Tongue (tissue), 2 donors: Measurements from ENCODE around the gene BCAP31. TPM values are rescaled to one million over a fixed set of nuclear protein-coding genes. Genes with fewer than 3 reads are reported as not detected.
"Not testable (repeated sequence)": the region's sequence is repeated elsewhere in the genome, so short reads cannot be mapped to it uniquely, and the experiment has no call there.

ENCODE experiments used
- DNase-seq: peaks from one replicate; pipeline ENCODE4 v3.0.0-alpha.2; 2015
- total RNA-seq: library from RNA; depleted of rRNA; stranded (reverse); fragments of >200 nt; gene quantifications from one replicate; pipeline ENCODE4 v1.2.3, GENCODE V29; 2014

Gene BCAP31
- total RNA-seq, 1 donor from 2014 or later = 84.2 TPM

GRCh38 chrX:153762626-153763173, 38.5 kb upstream of the BCAP31 start:
- DNase-seq = no peak

- DNase-seq = no peak
Observed at GRCh38 chrX:153761863-153762262, 37.7 kb upstream of the BCAP31 start.

- DNase-seq = no peak
Observed at GRCh38 chrX:153755136-153755535, 30.9 kb upstream of the BCAP31 start.

- no peak for DNase-seq
Observed at GRCh38 chrX:153750127-153750774, 26.1 kb upstream of the BCAP31 start.

- not testable (repeated sequence) for DNase-seq
Observed at GRCh38 chrX:153749017-153749416, 24.8 kb upstream of the BCAP31 start.

GRCh38 chrX:153746991-153747390, 22.8 kb upstream of the BCAP31 start:
- not testable (repeated sequence) for DNase-seq

- DNase-seq = no peak
Observed at GRCh38 chrX:153746359-153746758, 22.2 kb upstream of the BCAP31 start.

- DNase-seq = not testable (repeated sequence)
Observed at GRCh38 chrX:153745067-153745433, 20.9 kb upstream of the BCAP31 start.

- peak; percentile 51 for DNase-seq
Observed at GRCh38 chrX:153744210-153745066, 20.3 kb upstream of the BCAP31 start.

- peak; percentile 72 for DNase-seq
Observed at GRCh38 chrX:153743468-153744209, 19.5 kb upstream of the BCAP31 start.

- not testable (repeated sequence) for DNase-seq
Observed at GRCh38 chrX:153742796-153743467, 18.7 kb upstream of the BCAP31 start.

GRCh38 chrX:153742111-153742510, 17.9 kb upstream of the BCAP31 start:
- not testable (repeated sequence) for DNase-seq

GRCh38 chrX:153741446-153741845, 17.3 kb upstream of the BCAP31 start:
- DNase-seq = no peak

GRCh38 chrX:153740631-153741222, 16.5 kb upstream of the BCAP31 start:
- no peak for DNase-seq

- DNase-seq = no peak
Observed at GRCh38 chrX:153739754-153740486, 15.7 kb upstream of the BCAP31 start.

GRCh38 chrX:153738056-153738605, 13.9 kb upstream of the BCAP31 start:
- DNase-seq = no peak

- DNase-seq = no peak
Observed at GRCh38 chrX:153736871-153737441, 12.8 kb upstream of the BCAP31 start.

- DNase-seq = no peak
Observed at GRCh38 chrX:153736071-153736820, 12.1 kb upstream of the BCAP31 start.

- DNase-seq = no peak
Observed at GRCh38 chrX:153735274-153735673, 11.1 kb upstream of the BCAP31 start.
